Calu3 (cell line): ENCODE data around the gene GFPT1. TPM values are rescaled to one million over a fixed set of nuclear protein-coding genes. Genes with fewer than 3 reads are reported as not detected.
A peak's percentile ranks its signal among the peaks of the same experiment; 100 is the strongest.

Experiments
- BruUV-seq: library from RNA; stranded (reverse); fragments of 400-500 nt; replicated peaks from 2 replicates; lab custom pipeline; 2021; lab: Mats Ljungman, UMichigan
- CTCF ChIA-PET: fragments of 300-600 bp; sonication (Branson Sonifier 250); formaldehyde crosslinking; loops from one replicate; lab custom pipeline; 2022; ENCODE audit warnings: antibody characterized with exemption; lab: Charles Lee
- DNase-seq: peaks from one replicate; pipeline ENCODE4 v3.0.0; 2022
- H3K27ac Mint-ChIP-seq: one replicate; pipeline ENCODE4 v1.8.0; 2022; ENCODE audit warnings: mixed read lengths; ENCODE audit not compliant: unreplicated experiment
- H3K27me3 Mint-ChIP-seq: one replicate; pipeline ENCODE4 v1.8.0; 2022; ENCODE audit warnings: mixed read lengths; ENCODE audit not compliant: unreplicated experiment
- H3K36me3 Mint-ChIP-seq: one replicate; pipeline ENCODE4 v1.8.0; 2022; ENCODE audit warnings: mild to moderate bottlenecking, moderate library complexity, mixed read lengths; ENCODE audit not compliant: insufficient read depth, unreplicated experiment
- H3K4me1 Mint-ChIP-seq: one replicate; pipeline ENCODE4 v1.8.0; 2022; ENCODE audit warnings: mild to moderate bottlenecking, low read depth, mixed read lengths; ENCODE audit not compliant: unreplicated experiment
- H3K4me3 Mint-ChIP-seq: one replicate; pipeline ENCODE4 v1.8.0; 2022; ENCODE audit warnings: mild to moderate bottlenecking, low read depth, moderate library complexity, mixed read lengths; ENCODE audit not compliant: unreplicated experiment
- H3K9me3 Mint-ChIP-seq: one replicate; pipeline ENCODE4 v1.8.0; 2022; ENCODE audit warnings: low read depth, mixed read lengths; ENCODE audit not compliant: unreplicated experiment
- intact Hi-C: fragments of 100-400 bp; cut with micrococcal nuclease; formaldehyde crosslinking; loops from one replicate; pipeline ENCODE4 v1.10.0; 2022; ENCODE audit not compliant: unreplicated experiment
- total RNA-seq: library from RNA; stranded (reverse); gene quantifications from 2 replicates; pipeline ENCODE4 v1.2.3, GENCODE V29; 2022
- TF ChIP-seq, protein P1 (sequence below): fragments of 200-600 bp; IDR thresholded peaks from one replicate; pipeline ENCODE4 v1.8.0; 2022; ENCODE audit warnings: antibody characterized with exemption; ENCODE audit not compliant: unreplicated experiment

GFPT1 gene
- total RNA-seq, 1 experiment from 2014 or later = 98.0 TPM

DNA sequence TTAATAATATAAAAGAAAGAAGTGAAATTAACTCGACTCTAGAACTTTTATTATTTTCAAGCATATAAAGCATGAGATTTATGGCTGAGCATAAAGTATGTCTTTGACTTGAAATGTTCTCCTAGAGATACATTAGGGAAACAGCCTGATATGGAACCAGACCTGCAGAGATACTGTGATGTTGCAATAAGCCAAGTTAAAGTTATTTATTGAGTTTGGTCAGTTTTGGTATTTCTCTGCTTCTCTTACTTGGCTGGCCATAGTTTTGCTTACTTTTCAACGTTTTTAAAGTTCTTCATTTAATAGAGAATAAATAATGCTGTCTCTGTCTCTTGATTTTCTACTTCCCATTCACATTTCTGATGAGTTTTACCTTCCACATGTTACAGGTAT lies 76.0 kb downstream of the GFPT1 start:
- CTCF ChIA-PET = no interaction called here
- no peak overlapping the region for H3K4me3 Mint-ChIP-seq
- H3K36me3 Mint-ChIP-seq = peaks cover 82% of the 10 kb centered on the region
- H3K4me1 Mint-ChIP-seq = peaks cover 20% of the 10 kb centered on the region
- no peaks in the 10 kb centered on the region for H3K9me3 Mint-ChIP-seq
- intact Hi-C loops = no loop called here
- no TSS peak for BruUV-seq
- H3K27me3 Mint-ChIP-seq = peaks cover 16% of the 10 kb centered on the region
- no peak for DNase-seq
- TF ChIP-seq, protein P1, sequence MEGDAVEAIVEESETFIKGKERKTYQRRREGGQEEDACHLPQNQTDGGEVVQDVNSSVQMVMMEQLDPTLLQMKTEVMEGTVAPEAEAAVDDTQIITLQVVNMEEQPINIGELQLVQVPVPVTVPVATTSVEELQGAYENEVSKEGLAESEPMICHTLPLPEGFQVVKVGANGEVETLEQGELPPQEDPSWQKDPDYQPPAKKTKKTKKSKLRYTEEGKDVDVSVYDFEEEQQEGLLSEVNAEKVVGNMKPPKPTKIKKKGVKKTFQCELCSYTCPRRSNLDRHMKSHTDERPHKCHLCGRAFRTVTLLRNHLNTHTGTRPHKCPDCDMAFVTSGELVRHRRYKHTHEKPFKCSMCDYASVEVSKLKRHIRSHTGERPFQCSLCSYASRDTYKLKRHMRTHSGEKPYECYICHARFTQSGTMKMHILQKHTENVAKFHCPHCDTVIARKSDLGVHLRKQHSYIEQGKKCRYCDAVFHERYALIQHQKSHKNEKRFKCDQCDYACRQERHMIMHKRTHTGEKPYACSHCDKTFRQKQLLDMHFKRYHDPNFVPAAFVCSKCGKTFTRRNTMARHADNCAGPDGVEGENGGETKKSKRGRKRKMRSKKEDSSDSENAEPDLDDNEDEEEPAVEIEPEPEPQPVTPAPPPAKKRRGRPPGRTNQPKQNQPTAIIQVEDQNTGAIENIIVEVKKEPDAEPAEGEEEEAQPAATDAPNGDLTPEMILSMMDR = no peak
- H3K27ac Mint-ChIP-seq = no peak overlapping the region

GRCh38 chr2:69310111-69311023 lies 76.7 kb downstream of the GFPT1 start:
- Mint-ChIP-seq H3K9me3 (no peaks in the 10 kb centered on the region), H3K4me3 (peak overlapping the region; percentile 13), H3K27ac (peak overlapping the region; percentile 48), H3K27me3 (peaks cover 22% of the 10 kb centered on the region), H3K36me3 (peaks cover 82% of the 10 kb centered on the region), H3K4me1 (peaks cover 20% of the 10 kb centered on the region)
- no peak for DNase-seq
- CTCF ChIA-PET = no interaction called here
- intact Hi-C loops = no loop called here
- TF ChIP-seq, protein P1 = no peak
- BruUV-seq = no TSS peak

DNA sequence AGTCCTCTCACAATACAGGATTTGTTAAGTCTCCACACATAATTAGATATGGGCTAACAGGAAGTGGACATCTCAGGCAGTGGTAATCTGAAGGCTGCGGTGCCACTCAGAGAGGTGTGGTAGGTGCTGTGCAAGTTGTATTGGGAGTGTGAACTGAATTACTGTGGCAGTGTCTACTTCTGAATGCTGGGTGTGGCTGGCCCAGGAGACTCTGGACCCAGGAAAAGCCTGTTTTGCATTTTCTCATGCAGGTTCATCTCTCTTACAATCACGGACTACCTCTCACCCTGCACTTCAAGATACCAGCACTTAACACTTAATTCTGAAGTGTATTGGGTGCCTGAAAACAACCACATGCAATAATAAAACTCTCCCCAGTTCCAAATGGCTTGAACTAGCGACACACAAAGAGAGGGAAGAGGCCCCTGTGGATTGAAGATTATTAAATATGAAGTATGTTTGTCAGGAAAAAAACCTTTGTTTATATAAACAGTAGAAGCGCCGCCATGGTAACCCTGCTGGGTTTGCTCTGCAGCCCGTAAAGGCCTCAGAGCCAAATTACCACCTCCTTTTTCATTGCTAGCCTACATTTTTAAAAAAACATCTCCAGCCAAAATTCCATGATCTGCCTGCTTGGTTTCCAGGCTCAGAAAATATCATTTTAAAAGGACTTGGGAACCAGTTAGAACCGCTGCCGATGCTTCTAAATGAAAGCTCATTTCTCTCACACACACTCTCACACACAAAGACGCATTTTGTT lies 77.5 kb downstream of the GFPT1 start:
- DNase-seq = peak; percentile 44

GRCh38 chr2:69308338-69308737 lies 78.7 kb downstream of the GFPT1 start:
- peaks cover 20% of the 10 kb centered on the region for H3K4me1 Mint-ChIP-seq
- CTCF ChIA-PET = interaction anchor here (2.6 kb wide), 1 partner anchor 365 kb away, joined by 6 read pairs; no protein-coding TSS in a partner anchor
- intact Hi-C loops = no loop called here
- BruUV-seq = no TSS peak
- no peak for DNase-seq
- peaks cover 38% of the 10 kb centered on the region for H3K27me3 Mint-ChIP-seq
- H3K27ac Mint-ChIP-seq = peak overlapping the region; percentile 15
- H3K36me3 Mint-ChIP-seq = peaks cover 69% of the 10 kb centered on the region
- no peak overlapping the region for H3K4me3 Mint-ChIP-seq
- no peaks in the 10 kb centered on the region for H3K9me3 Mint-ChIP-seq
- TF ChIP-seq, protein P1 = no peak

More for the DNA sequence above, 77.5 kb downstream of the GFPT1 start:
- peak overlapping the region; percentile 48 for H3K27ac Mint-ChIP-seq
- TF ChIP-seq, protein P1 = no peak
- no peaks in the 10 kb centered on the region for H3K9me3 Mint-ChIP-seq
- intact Hi-C loops = no loop called here
- peaks cover 20% of the 10 kb centered on the region for H3K4me1 Mint-ChIP-seq
- H3K4me3 Mint-ChIP-seq = peak overlapping the region; percentile 13
- no TSS peak for BruUV-seq
- H3K36me3 Mint-ChIP-seq = peaks cover 81% of the 10 kb centered on the region
- H3K27me3 Mint-ChIP-seq = peaks cover 26% of the 10 kb centered on the region
- CTCF ChIA-PET = no interaction called here
